ENCODE data around the gene FOXO3.

The FOXO3 gene

GRCh38 chr6:108543175-108543940 lies 17.4 kb upstream of the FOXO3 start:
- Histone ChIP-seq H2AFZ (ENCODE audit: low read depth, low read length) (no peak overlapping the region), H3K27ac (ENCODE audit: low read length, poor library complexity, severe bottlenecking) (no peak overlapping the region), H4K91ac (ENCODE audit: low read length) (no peak overlapping the region), H3K9me3 (ENCODE audit: control insufficient read depth, low read length) (peaks cover 5% of the 10 kb centered on the region), H2AK5ac (ENCODE audit: low read length, severe bottlenecking) (no peak overlapping the region), H3K9ac (ENCODE audit: low read length) (no peak overlapping the region), H3K18ac (ENCODE audit: low read depth in 1 of 2, low read length in 2 of 2) (no peak overlapping the region), H3K4me3 (ENCODE audit: insufficient read depth in 1 of 2, low read depth in 1 of 2, low read length in 2 of 2) (no peak overlapping the region), H3K4me2 (ENCODE audit: low read length, poor library complexity, severe bottlenecking) (no peak overlapping the region), H2BK120ac (ENCODE audit: low read depth, low read length) (no peak overlapping the region), H3K79me1 (replicated peaks; ENCODE audit: low read length, poor library complexity, severe bottlenecking) (no peaks in the 10 kb centered on the region), H2BK5ac (ENCODE audit: low read depth, low read length, poor library complexity, severe bottlenecking) (no peak overlapping the region), H3K4ac (ENCODE audit: low read depth in 1 of 2, low read length in 2 of 2) (no peak overlapping the region), H4K8ac (ENCODE audit: low read length) (no peak overlapping the region), H3K14ac (ENCODE audit: low read length in 2 of 2) (no peak overlapping the region), H3K27me3 (ENCODE audit: control insufficient read depth in 1 of 2, insufficient read depth in 1 of 2, low read length in 2 of 2) (no peaks in the 10 kb centered on the region), H3K4me1 (ENCODE audit: control insufficient read depth, insufficient read depth, low read depth, low read length) (no peaks in the 10 kb centered on the region), H2BK15ac (ENCODE audit: low read depth, poor library complexity, severe bottlenecking) (no peak overlapping the region), H3K36me3 (ENCODE audit: control insufficient read depth in 1 of 2, insufficient read depth in 2 of 2, low read depth in 1 of 2, low read length in 2 of 2) (no peaks in the 10 kb centered on the region), H2BK12ac (ENCODE audit: low read length in 2 of 2) (no peak overlapping the region), H3K23ac (ENCODE audit: low read length in 2 of 2) (no peak overlapping the region)
- no peak for DNase-seq
- WGBS = 87% methylated on average over 6 of the region's 7 CpGs

- Histone ChIP-seq H2BK12ac (ENCODE audit: low read length in 2 of 2) (no peak overlapping the region), H2AK5ac (ENCODE audit: low read length, severe bottlenecking) (no peak overlapping the region), H3K9ac (ENCODE audit: low read length) (no peak overlapping the region), H3K23ac (ENCODE audit: low read length in 2 of 2) (no peak overlapping the region), H3K27me3 (ENCODE audit: control insufficient read depth in 1 of 2, insufficient read depth in 1 of 2, low read length in 2 of 2) (no peaks in the 10 kb centered on the region), H3K9me3 (ENCODE audit: control insufficient read depth, low read length) (peaks cover 5% of the 10 kb centered on the region), H2BK15ac (ENCODE audit: low read depth, poor library complexity, severe bottlenecking) (no peak overlapping the region), H3K14ac (ENCODE audit: low read length in 2 of 2) (no peak overlapping the region), H3K18ac (ENCODE audit: low read depth in 1 of 2, low read length in 2 of 2) (no peak overlapping the region), H2BK120ac (ENCODE audit: low read depth, low read length) (no peak overlapping the region), H3K4me1 (ENCODE audit: control insufficient read depth, insufficient read depth, low read depth, low read length) (no peaks in the 10 kb centered on the region), H2AFZ (ENCODE audit: low read depth, low read length) (no peak overlapping the region), H3K4me2 (ENCODE audit: low read length, poor library complexity, severe bottlenecking) (no peak overlapping the region), H4K8ac (ENCODE audit: low read length) (no peak overlapping the region), H3K4me3 (ENCODE audit: insufficient read depth in 1 of 2, low read depth in 1 of 2, low read length in 2 of 2) (no peak overlapping the region), H2BK5ac (ENCODE audit: low read depth, low read length, poor library complexity, severe bottlenecking) (no peak overlapping the region), H3K4ac (ENCODE audit: low read depth in 1 of 2, low read length in 2 of 2) (no peak overlapping the region), H3K79me1 (replicated peaks; ENCODE audit: low read length, poor library complexity, severe bottlenecking) (no peaks in the 10 kb centered on the region), H3K27ac (ENCODE audit: low read length, poor library complexity, severe bottlenecking) (no peak overlapping the region), H4K91ac (ENCODE audit: low read length) (no peak overlapping the region), H3K36me3 (ENCODE audit: control insufficient read depth in 1 of 2, insufficient read depth in 2 of 2, low read depth in 1 of 2, low read length in 2 of 2) (no peaks in the 10 kb centered on the region)
- DNase-seq = no peak
- 84% methylated on average over 3 of the region's 3 CpGs for WGBS
Measured at GRCh38 chr6:108544606-108545005, 16.1 kb upstream of the FOXO3 start.

- no peaks in the 10 kb centered on the region for H3K36me3 ChIP-seq (ENCODE audit: control insufficient read depth in 1 of 2, insufficient read depth in 2 of 2, low read depth in 1 of 2, low read length in 2 of 2)
- H3K4me2 ChIP-seq (ENCODE audit: low read length, poor library complexity, severe bottlenecking) = no peak overlapping the region
- no peaks in the 10 kb centered on the region for H3K4me1 ChIP-seq (ENCODE audit: control insufficient read depth, insufficient read depth, low read depth, low read length)
- no peak overlapping the region for H4K8ac ChIP-seq (ENCODE audit: low read length)
- H3K4me3 ChIP-seq (ENCODE audit: insufficient read depth in 1 of 2, low read depth in 1 of 2, low read length in 2 of 2) = no peak overlapping the region
- H4K91ac ChIP-seq (ENCODE audit: low read length) = no peak overlapping the region
- no peak overlapping the region for H3K14ac ChIP-seq (ENCODE audit: low read length in 2 of 2)
- no peak overlapping the region for H2BK12ac ChIP-seq (ENCODE audit: low read length in 2 of 2)
- H2AK5ac ChIP-seq (ENCODE audit: low read length, severe bottlenecking) = no peak overlapping the region
- H3K79me1 ChIP-seq (replicated peaks; ENCODE audit: low read length, poor library complexity, severe bottlenecking) = no peaks in the 10 kb centered on the region
- no peak overlapping the region for H2BK15ac ChIP-seq (ENCODE audit: low read depth, poor library complexity, severe bottlenecking)
- H2BK120ac ChIP-seq (ENCODE audit: low read depth, low read length) = no peak overlapping the region
- no peak overlapping the region for H3K9ac ChIP-seq (ENCODE audit: low read length)
- H3K9me3 ChIP-seq (ENCODE audit: control insufficient read depth, low read length) = no peaks in the 10 kb centered on the region
- no peak overlapping the region for H3K27ac ChIP-seq (ENCODE audit: low read length, poor library complexity, severe bottlenecking)
- DNase-seq = no peak
- H2BK5ac ChIP-seq (ENCODE audit: low read depth, low read length, poor library complexity, severe bottlenecking) = no peak overlapping the region
- H3K18ac ChIP-seq (ENCODE audit: low read depth in 1 of 2, low read length in 2 of 2) = no peak overlapping the region
- no peak overlapping the region for H3K4ac ChIP-seq (ENCODE audit: low read depth in 1 of 2, low read length in 2 of 2)
- H3K23ac ChIP-seq (ENCODE audit: low read length in 2 of 2) = no peak overlapping the region
- no peak overlapping the region for H2AFZ ChIP-seq (ENCODE audit: low read depth, low read length)
- no peaks in the 10 kb centered on the region for H3K27me3 ChIP-seq (ENCODE audit: control insufficient read depth in 1 of 2, insufficient read depth in 1 of 2, low read length in 2 of 2)
- WGBS = 93% methylated on average over 5 of the region's 6 CpGs
Measured at GRCh38 chr6:108546079-108547049, 14.4 kb upstream of the FOXO3 start.

GRCh38 chr6:108549241-108549640 lies 11.5 kb upstream of the FOXO3 start:
- 80% methylated on average over 1 of the region's 1 CpG for WGBS
- H2AFZ ChIP-seq (ENCODE audit: low read depth, low read length) = no peak overlapping the region
- H3K9me3 ChIP-seq (ENCODE audit: control insufficient read depth, low read length) = no peaks in the 10 kb centered on the region
- H3K4me1 ChIP-seq (ENCODE audit: control insufficient read depth, insufficient read depth, low read depth, low read length) = no peaks in the 10 kb centered on the region
- H2BK5ac ChIP-seq (ENCODE audit: low read depth, low read length, poor library complexity, severe bottlenecking) = no peak overlapping the region
- no peak overlapping the region for H3K27ac ChIP-seq (ENCODE audit: low read length, poor library complexity, severe bottlenecking)
- no peak for DNase-seq
- no peaks in the 10 kb centered on the region for H3K36me3 ChIP-seq (ENCODE audit: control insufficient read depth in 1 of 2, insufficient read depth in 2 of 2, low read depth in 1 of 2, low read length in 2 of 2)
- H2AK5ac ChIP-seq (ENCODE audit: low read length, severe bottlenecking) = no peak overlapping the region
- H3K4ac ChIP-seq (ENCODE audit: low read depth in 1 of 2, low read length in 2 of 2) = no peak overlapping the region
- no peak overlapping the region for H3K4me2 ChIP-seq (ENCODE audit: low read length, poor library complexity, severe bottlenecking)
- no peak overlapping the region for H4K8ac ChIP-seq (ENCODE audit: low read length)
- no peak overlapping the region for H3K23ac ChIP-seq (ENCODE audit: low read length in 2 of 2)
- no peak overlapping the region for H4K91ac ChIP-seq (ENCODE audit: low read length)
- no peak overlapping the region for H3K9ac ChIP-seq (ENCODE audit: low read length)
- H3K18ac ChIP-seq (ENCODE audit: low read depth in 1 of 2, low read length in 2 of 2) = no peak overlapping the region
- H2BK15ac ChIP-seq (ENCODE audit: low read depth, poor library complexity, severe bottlenecking) = no peak overlapping the region
- H3K79me1 ChIP-seq (replicated peaks; ENCODE audit: low read length, poor library complexity, severe bottlenecking) = no peaks in the 10 kb centered on the region
- no peak overlapping the region for H2BK120ac ChIP-seq (ENCODE audit: low read depth, low read length)
- H3K27me3 ChIP-seq (ENCODE audit: control insufficient read depth in 1 of 2, insufficient read depth in 1 of 2, low read length in 2 of 2) = no peaks in the 10 kb centered on the region
- no peak overlapping the region for H3K4me3 ChIP-seq (ENCODE audit: insufficient read depth in 1 of 2, low read depth in 1 of 2, low read length in 2 of 2)
- H2BK12ac ChIP-seq (ENCODE audit: low read length in 2 of 2) = no peak overlapping the region
- no peak overlapping the region for H3K14ac ChIP-seq (ENCODE audit: low read length in 2 of 2)
